Osteocyte (in vitro differentiated cells): ENCODE results near the gene OTOG. TPM values are rescaled to one million over a fixed set of nuclear protein-coding genes. Genes with fewer than 3 reads are reported as not detected.

ENCODE experiments used
- DNase-seq: peaks from one replicate; pipeline ENCODE4 v3.0.0; 2021; ENCODE audit warnings: mixed read lengths; ENCODE audit not compliant: unreplicated experiment; ENCODE audit errors: extremely low spot score
- H3K27ac Mint-ChIP-seq: one replicate; pipeline ENCODE4 v1.8.0; 2021; ENCODE audit warnings: mild to moderate bottlenecking, mixed read lengths; ENCODE audit not compliant: unreplicated experiment
- H3K27me3 Mint-ChIP-seq: one replicate; pipeline ENCODE4 v1.8.0; 2021; ENCODE audit warnings: mixed read lengths; ENCODE audit not compliant: unreplicated experiment
- H3K36me3 Mint-ChIP-seq: one replicate; pipeline ENCODE4 v1.8.0; 2021; ENCODE audit warnings: mixed read lengths; ENCODE audit not compliant: unreplicated experiment
- H3K4me1 Mint-ChIP-seq: one replicate; pipeline ENCODE4 v1.8.0; 2021; ENCODE audit warnings: mixed read lengths; ENCODE audit not compliant: unreplicated experiment
- H3K4me3 Mint-ChIP-seq: one replicate; pipeline ENCODE4 v1.8.0; 2021; ENCODE audit warnings: mild to moderate bottlenecking, moderate library complexity, mixed read lengths; ENCODE audit not compliant: unreplicated experiment
- H3K9me3 Mint-ChIP-seq: one replicate; pipeline ENCODE4 v1.8.0; 2021; ENCODE audit warnings: mixed read lengths; ENCODE audit not compliant: unreplicated experiment
- total RNA-seq: library from RNA; stranded (reverse); gene quantifications from 2 replicates; pipeline ENCODE4 v1.2.1, GENCODE V29; 2021
- TF ChIP-seq, protein P1 (sequence below): fragments of 200-600 bp; sonication (generic); IDR thresholded peaks from 2 replicates; pipeline ENCODE4 v1.5.0; 2021; ENCODE audit warnings: antibody characterized with exemption, mild to moderate bottlenecking, moderate library complexity

OTOG gene
- total RNA-seq, 1 donor from 2014 or later, result not detected

DNA sequence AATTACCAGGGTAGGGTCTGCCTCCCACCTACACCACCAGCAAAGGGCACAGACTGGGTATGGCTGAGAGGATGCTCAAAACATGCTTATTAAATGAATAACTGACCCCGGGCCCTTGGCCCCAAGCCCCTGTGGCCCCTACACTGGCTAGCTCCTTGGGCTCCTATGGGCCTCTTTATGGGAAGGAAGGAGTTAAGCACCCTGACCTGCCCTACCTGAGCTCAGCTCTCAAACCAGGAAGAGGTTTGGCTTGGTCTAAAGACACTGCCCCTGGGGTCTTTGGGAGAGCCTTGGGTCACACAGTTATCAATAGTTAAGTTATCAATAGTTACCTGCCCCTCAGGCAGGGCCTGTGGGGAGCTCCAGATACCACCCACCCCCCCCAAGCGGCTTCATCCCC is 4.0 kb upstream of the OTOG start:
- TF ChIP-seq, protein P1, sequence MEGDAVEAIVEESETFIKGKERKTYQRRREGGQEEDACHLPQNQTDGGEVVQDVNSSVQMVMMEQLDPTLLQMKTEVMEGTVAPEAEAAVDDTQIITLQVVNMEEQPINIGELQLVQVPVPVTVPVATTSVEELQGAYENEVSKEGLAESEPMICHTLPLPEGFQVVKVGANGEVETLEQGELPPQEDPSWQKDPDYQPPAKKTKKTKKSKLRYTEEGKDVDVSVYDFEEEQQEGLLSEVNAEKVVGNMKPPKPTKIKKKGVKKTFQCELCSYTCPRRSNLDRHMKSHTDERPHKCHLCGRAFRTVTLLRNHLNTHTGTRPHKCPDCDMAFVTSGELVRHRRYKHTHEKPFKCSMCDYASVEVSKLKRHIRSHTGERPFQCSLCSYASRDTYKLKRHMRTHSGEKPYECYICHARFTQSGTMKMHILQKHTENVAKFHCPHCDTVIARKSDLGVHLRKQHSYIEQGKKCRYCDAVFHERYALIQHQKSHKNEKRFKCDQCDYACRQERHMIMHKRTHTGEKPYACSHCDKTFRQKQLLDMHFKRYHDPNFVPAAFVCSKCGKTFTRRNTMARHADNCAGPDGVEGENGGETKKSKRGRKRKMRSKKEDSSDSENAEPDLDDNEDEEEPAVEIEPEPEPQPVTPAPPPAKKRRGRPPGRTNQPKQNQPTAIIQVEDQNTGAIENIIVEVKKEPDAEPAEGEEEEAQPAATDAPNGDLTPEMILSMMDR, result no peak
- Mint-ChIP-seq H3K36me3 (no peaks in the 10 kb centered on the region), H3K4me3 (no peak overlapping the region), H3K27me3 (peaks cover 51% of the 10 kb centered on the region), H3K4me1 (no peaks in the 10 kb centered on the region), H3K27ac (no peak overlapping the region), H3K9me3 (no peaks in the 10 kb centered on the region)
- DNase-seq, result no peak

GRCh38 chr11:17543574-17544180 is 3.4 kb upstream of the OTOG start:
- no peak overlapping the region for H3K27ac Mint-ChIP-seq
- no peak overlapping the region for H3K4me3 Mint-ChIP-seq
- peaks cover 48% of the 10 kb centered on the region for H3K27me3 Mint-ChIP-seq
- DNase-seq, result no peak
- no peaks in the 10 kb centered on the region for H3K9me3 Mint-ChIP-seq
- no peaks in the 10 kb centered on the region for H3K36me3 Mint-ChIP-seq
- TF ChIP-seq, protein P1, result no peak
- H3K4me1 Mint-ChIP-seq, result no peaks in the 10 kb centered on the region

DNA sequence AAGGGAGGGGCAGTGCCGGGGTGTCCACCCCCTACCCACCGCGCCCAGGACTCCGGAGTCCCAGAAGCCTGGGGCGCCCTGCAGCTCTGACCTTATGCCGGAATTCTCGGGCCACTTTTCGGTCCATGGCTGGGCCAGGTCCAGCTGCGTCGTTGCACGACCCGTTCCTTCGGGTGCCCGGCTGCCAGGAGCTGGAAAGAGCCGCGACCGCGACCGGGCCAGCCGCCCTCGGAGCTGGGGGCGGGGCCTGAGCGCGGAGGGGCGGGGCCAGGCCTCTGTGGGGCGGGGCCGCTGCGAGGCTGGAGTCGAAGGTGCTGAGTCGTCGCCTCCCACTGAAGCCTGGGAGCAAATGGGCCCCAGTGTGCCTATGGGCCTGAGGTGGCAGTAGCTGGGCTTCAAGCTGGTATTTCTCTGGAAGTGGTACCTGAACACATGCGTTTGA is 2.9 kb upstream of the OTOG start, which contains the start of gene USH1C:
Gene USH1C (minus strand): TSS at position 236 of the 442 bp plus-strand sequence. CDS start 109 bp downstream, at position 127.
- Mint-ChIP-seq H3K27me3 (peaks cover 46% of the 10 kb centered on the region), H3K27ac (no peak within 1 kb of the TSS), H3K4me3 (no peak within 1 kb of the TSS), H3K9me3 (no peaks in the 10 kb centered on the region), H3K4me1 (no peaks in the 10 kb centered on the region), H3K36me3 (no peaks in the 10 kb centered on the region)
- TF ChIP-seq, protein P1, result no peak
- DNase-seq, result no peak

GRCh38 chr11:17546240-17546639 is 819 bp upstream of the OTOG start:
- H3K36me3 Mint-ChIP-seq, result no peaks in the 10 kb centered on the region
- no peaks in the 10 kb centered on the region for H3K9me3 Mint-ChIP-seq
- H3K4me3 Mint-ChIP-seq, result no peak overlapping the region
- H3K4me1 Mint-ChIP-seq, result no peaks in the 10 kb centered on the region
- no peak for DNase-seq
- TF ChIP-seq, protein P1, result no peak
- H3K27me3 Mint-ChIP-seq, result peaks cover 35% of the 10 kb centered on the region
- no peak overlapping the region for H3K27ac Mint-ChIP-seq

- DNase-seq, result no peak
- TF ChIP-seq, protein P1, result no peak
- Mint-ChIP-seq H3K36me3 (no peaks in the 10 kb centered on the region), H3K4me1 (no peaks in the 10 kb centered on the region), H3K27me3 (peaks cover 24% of the 10 kb centered on the region), H3K4me3 (no peak overlapping the region), H3K9me3 (no peaks in the 10 kb centered on the region), H3K27ac (no peak overlapping the region)
Measured at GRCh38 chr11:17547932-17548331, 873 bp downstream of the OTOG start.
